AG09319 (cell line): ENCODE results near the gene VPS54.

Source experiments
- DNase-seq: peaks from one replicate; pipeline ENCODE4 v3.0.0-alpha.2; 2010; ENCODE audit warnings: low read depth; ENCODE audit errors: extremely low read depth
- TF ChIP-seq, protein P1 (sequence below): IDR thresholded peaks from 2 replicates; pipeline ENCODE4 v1.5.1; 2011; ENCODE audit warnings: low read depth, mild to moderate bottlenecking, inconsistent platforms, low read length, moderate library complexity

The VPS54 gene

DNA sequence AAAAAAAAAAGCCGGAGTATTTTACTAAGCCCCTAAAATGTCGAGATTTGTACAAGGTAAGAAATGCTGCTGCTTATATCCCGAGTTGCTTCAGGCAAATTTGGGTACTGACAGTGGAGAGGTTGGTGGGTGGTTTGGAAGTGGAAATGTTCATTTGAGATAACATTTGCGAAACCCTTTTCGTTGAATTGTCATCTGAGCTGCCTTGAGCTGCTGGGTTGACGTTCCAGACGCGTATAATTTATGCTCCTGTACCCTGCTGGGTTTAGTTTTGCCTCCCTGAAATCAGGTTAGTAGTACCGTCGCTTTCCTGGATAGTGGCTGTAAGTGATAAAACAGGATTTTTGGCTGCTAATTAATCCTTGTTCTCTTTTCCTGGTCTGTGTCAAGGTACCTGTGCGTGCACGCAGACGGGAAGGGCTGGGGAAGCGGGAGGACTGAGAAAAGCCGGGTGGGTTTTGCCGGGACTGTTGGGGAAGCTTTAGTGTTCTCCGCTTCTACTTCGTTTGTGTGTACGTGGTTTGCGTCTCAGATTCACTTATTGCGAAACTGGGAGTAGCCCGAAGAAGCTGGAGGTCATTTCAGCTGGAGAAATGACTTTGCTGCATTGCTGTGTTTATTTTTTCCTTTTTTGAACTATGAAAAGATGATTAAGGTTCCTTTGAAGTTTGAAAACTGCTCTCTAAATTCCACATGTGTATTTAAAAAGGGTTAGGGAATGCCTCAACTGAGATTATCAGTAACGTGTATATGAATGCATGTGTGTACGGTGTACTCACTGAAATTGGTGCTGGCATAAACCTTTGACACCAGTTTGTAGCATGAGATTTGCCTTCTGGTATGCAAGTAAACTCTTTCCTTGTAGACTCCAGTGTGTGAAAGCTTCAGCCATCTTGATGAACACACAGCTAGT is 176.8 kb downstream of the VPS54 start:
- DNase-seq, result peak; percentile 61
- TF ChIP-seq, protein P1, sequence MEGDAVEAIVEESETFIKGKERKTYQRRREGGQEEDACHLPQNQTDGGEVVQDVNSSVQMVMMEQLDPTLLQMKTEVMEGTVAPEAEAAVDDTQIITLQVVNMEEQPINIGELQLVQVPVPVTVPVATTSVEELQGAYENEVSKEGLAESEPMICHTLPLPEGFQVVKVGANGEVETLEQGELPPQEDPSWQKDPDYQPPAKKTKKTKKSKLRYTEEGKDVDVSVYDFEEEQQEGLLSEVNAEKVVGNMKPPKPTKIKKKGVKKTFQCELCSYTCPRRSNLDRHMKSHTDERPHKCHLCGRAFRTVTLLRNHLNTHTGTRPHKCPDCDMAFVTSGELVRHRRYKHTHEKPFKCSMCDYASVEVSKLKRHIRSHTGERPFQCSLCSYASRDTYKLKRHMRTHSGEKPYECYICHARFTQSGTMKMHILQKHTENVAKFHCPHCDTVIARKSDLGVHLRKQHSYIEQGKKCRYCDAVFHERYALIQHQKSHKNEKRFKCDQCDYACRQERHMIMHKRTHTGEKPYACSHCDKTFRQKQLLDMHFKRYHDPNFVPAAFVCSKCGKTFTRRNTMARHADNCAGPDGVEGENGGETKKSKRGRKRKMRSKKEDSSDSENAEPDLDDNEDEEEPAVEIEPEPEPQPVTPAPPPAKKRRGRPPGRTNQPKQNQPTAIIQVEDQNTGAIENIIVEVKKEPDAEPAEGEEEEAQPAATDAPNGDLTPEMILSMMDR, result no peak
